Testis (tissue), 3 donors: ENCODE data around the gene MAD2L2. TPM values are rescaled to one million over a fixed set of nuclear protein-coding genes. Genes with fewer than 3 reads are reported as not detected.

ENCODE experiments used
- DNase-seq: peaks from one replicate; pipeline ENCODE4 v3.0.0-alpha.2; 2019
- H3K27ac ChIP-seq, 2 donors: fragments of 200-600 bp; sonication (generic); one replicate each; pipeline ENCODE4 v1.5.1; 2019
- H3K27me3 ChIP-seq: fragments of 200-600 bp; sonication (generic); one replicate; pipeline ENCODE4 v1.5.1; 2019
- H3K36me3 ChIP-seq: fragments of 200-600 bp; sonication (generic); one replicate; pipeline ENCODE4 v1.5.1; 2017; ENCODE audit warnings: low read depth; ENCODE audit errors: missing control alignments
- H3K4me1 ChIP-seq: fragments of 200-600 bp; sonication (generic); one replicate; pipeline ENCODE4 v1.5.1; 2019
- H3K4me3 ChIP-seq, 2 donors: fragments of 200-600 bp; sonication (generic); one replicate each; pipeline ENCODE4 v1.5.1; 2017 to 2019
- H3K9me3 ChIP-seq: fragments of 200-600 bp; sonication (generic); one replicate; pipeline ENCODE4 v1.5.1; 2017
- CTCF ChIP-seq, 3 experiments: fragments of 450-650 bp in 2 of 3; fragments of 200-600 bp in 1 of 3; sonication (generic) in 1 of 3; IDR thresholded peaks; one replicate each; pipeline ENCODE4 v1.5.1; 2016 to 2019; ENCODE audit warnings: antibody characterized with exemption in 3 of 3, mild to moderate bottlenecking in 2 of 3, moderate library complexity in 1 of 3
- POLR2A ChIP-seq: fragments of 450-650 bp; IDR thresholded peaks from one replicate; pipeline ENCODE4 v1.6.1; 2017; ENCODE audit warnings: antibody characterized with exemption, mild to moderate bottlenecking, moderate library complexity
- WGBS, 2 donors: methylation state at CpG; one replicate each; pipeline ENCODE4 v1.1.5; 2018; 5-methylcytosine and 5-hydroxymethylcytosine counted together
- intact Hi-C: fragments of 100-400 bp; cut with DNase I; formaldehyde crosslinking; loops from one replicate; pipeline ENCODE4 v1.15.1; 2023; ENCODE audit warnings: low total_unique reads
- polyA plus RNA-seq: library from polyadenylated mRNA; stranded (reverse); fragments of 350-450 nt; fragmentation: Illumina TruSeq; extraction: RNeasy Lipid Tissue Mini Kit (QIAGEN cat#74804); gene quantifications from one replicate; pipeline ENCODE4 v1.2.3, GENCODE V29; 2014; ENCODE audit warnings: low read depth, low replicate concordance; ENCODE audit not compliant: insufficient read depth
- total RNA-seq, 2 donors: library from RNA; depleted of rRNA; stranded (reverse); fragments of >200 nt; gene quantifications; one replicate each; pipeline ENCODE4 v1.2.3, GENCODE V29; 2016

Gene MAD2L2
- total and polyA plus RNA-seq, 3 donors from 2014 or later, result 77.0 to 116 (median 115) TPM

GRCh38 chr1:11661103-11661502 is 19.8 kb downstream of the MAD2L2 start:
- no peak overlapping the region for H3K4me3 ChIP-seq
- H3K36me3 ChIP-seq, result no peaks in the 10 kb centered on the region
- 85 to 91% methylated on average over 14 to 17 of the region's 17 CpGs for WGBS, 2 donors
- TF ChIP-seq POLR2A, result no peak
- no peak for TF ChIP-seq CTCF (IDR thresholded peaks at IDR 0.05)
- intact Hi-C loops, result loop anchor here (5.0 kb wide), 1 partner anchor 56 kb away; no protein-coding TSS in a partner anchor
- DNase-seq, result no peak
- no peaks in the 10 kb centered on the region for H3K4me1 ChIP-seq
- no peaks in the 10 kb centered on the region for H3K9me3 ChIP-seq
- H3K27me3 ChIP-seq, result no peaks in the 10 kb centered on the region
- no peak overlapping the region for H3K27ac ChIP-seq

GRCh38 chr1:11659748-11660147 is 21.2 kb downstream of the MAD2L2 start:
- Histone ChIP-seq H3K36me3 (no peaks in the 10 kb centered on the region), H3K27ac (no peak overlapping the region), H3K9me3 (no peaks in the 10 kb centered on the region), H3K27me3 (no peaks in the 10 kb centered on the region), H3K4me1 (peaks cover 8% of the 10 kb centered on the region), H3K4me3 (no peak overlapping the region)
- TF ChIP-seq POLR2A (no peak), CTCF (IDR thresholded peaks at IDR 0.05) (no peak)
- intact Hi-C loops, result loop anchor here (5.0 kb wide), 1 partner anchor 58 kb away; no protein-coding TSS in a partner anchor
- WGBS, 2 donors, result 92 to 93% methylated on average over 4 of the region's 4 CpGs
- no peak for DNase-seq

GRCh38 chr1:11658542-11658941 is 22.4 kb downstream of the MAD2L2 start:
- intact Hi-C loops, result no loop called here
- no peaks in the 10 kb centered on the region for H3K9me3 ChIP-seq
- no peaks in the 10 kb centered on the region for H3K27me3 ChIP-seq
- H3K4me3 ChIP-seq, result no peak overlapping the region
- TF ChIP-seq CTCF (IDR thresholded peaks at IDR 0.05), result no peak
- no peak for TF ChIP-seq POLR2A
- H3K36me3 ChIP-seq, result no peaks in the 10 kb centered on the region
- DNase-seq, result no peak
- H3K27ac ChIP-seq, result no peak overlapping the region
- peaks cover 8% of the 10 kb centered on the region for H3K4me1 ChIP-seq
- 74 to 88% methylated on average over 10 to 23 of the region's 23 CpGs for WGBS, 2 donors

- TF ChIP-seq CTCF (IDR thresholded peaks at IDR 0.05) (no peak), POLR2A (no peak)
- peaks cover 8% of the 10 kb centered on the region for H3K4me1 ChIP-seq
- WGBS, 2 donors, result 74 to 75% methylated on average over 6 of the region's 6 CpGs
- H3K36me3 ChIP-seq, result no peaks in the 10 kb centered on the region
- no peaks in the 10 kb centered on the region for H3K9me3 ChIP-seq
- H3K4me3 ChIP-seq, result no peak overlapping the region
- H3K27ac ChIP-seq, result no peak overlapping the region
- no peaks in the 10 kb centered on the region for H3K27me3 ChIP-seq
- no peak for DNase-seq
- intact Hi-C loops, result no loop called here
These were observed 23.3 kb downstream of the MAD2L2 start for GRCh38 chr1:11657654-11658053.
